ENCODE data around the gene ELP4.
A peak's percentile ranks its signal among the peaks of the same experiment; 100 is the strongest.
"Not testable (repeated sequence)": the region's sequence is repeated elsewhere in the genome, so short reads cannot be mapped to it uniquely, and the experiment has no call there.

The ELP4 gene

DNA sequence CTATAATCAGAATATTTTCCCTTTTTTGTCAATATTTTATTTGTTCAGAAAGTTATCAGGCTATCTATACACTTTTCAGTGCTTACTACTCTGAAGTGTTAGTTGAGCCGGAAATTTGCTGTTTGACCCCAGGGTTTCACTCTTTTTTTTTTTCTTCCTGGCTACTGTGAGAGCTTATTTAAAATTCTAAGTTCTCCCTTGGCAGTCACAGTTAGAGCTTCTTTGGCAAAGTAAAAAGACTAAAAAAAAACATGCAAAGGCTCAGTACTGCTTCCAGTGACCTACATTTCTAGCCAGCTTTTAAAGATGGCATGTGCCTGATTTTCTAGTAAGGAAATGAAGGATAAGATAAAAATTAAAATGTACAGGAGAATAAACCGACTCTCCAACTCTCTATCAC, 48.4 kb downstream of the ELP4 start:
- DNase-seq: no peak

DNA sequence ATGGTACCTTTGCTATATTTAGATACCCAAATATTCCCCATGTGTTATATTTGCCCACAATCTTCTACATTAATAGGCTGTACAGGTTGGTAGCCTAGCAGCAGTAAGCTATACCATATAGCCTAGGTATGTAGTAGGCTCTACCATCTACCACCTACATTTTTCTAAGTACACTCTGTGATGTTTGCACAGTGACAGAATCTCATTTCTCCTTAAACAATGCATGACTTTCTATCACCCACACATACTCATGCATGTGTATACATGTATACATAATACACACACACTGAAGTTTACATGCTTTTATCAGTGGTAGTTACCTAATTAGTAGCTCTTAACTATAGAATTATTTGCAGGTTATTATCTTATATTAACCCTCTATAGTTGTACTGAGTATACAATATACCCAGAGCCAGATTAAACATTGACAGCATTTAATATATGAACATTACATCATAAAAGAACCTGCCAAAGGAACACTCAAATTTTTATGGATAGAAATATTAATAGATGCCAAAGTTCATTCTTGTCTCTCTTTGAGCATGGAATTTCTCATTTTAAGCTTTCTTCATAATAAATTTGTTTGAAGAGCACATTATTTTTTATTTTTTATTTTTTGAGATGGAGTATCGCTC, 51.4 kb downstream of the ELP4 start:
- peak in 2 of 3 experiments; percentile 1 to 19 for DNase-seq

DNA sequence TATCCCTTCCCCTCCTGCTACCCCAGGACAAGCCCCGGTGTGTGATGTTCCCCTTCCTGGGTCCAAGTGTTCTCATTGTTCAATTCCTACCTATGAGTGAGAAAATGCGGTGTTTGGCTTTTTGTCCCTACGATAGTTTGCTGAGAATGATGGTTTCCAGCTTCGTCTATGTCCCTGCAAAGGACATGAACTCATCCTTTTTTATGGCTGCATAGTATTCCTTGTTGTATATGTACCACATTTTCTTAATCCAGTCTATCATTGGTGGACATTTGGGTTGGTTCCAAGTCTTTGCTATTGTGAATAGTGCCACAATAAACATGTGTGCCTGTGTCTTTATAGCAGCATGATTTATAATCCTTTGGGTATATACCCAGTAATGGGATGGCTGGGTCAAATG, 55.0 kb downstream of the ELP4 start:
- DNase-seq: not testable (repeated sequence)

DNA sequence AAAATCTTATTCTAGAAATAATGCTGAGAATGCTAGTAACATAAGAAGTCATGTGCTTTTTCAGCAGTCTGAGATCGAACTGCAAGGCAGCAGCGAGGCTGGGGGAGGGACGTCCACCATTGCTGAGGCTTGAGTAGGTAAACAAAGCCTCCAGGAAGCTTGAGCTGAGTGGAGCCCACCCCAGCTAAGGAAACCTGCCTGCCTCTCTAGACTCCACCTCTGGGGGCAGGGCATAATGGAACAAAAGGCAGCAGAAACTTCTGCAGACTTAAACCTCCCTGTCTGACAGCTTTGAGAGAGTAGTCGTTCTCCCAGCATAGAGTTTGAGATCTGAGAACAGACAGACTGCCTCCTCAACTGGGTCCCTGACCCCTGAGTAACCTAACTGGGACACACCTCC, 64.6 kb downstream of the ELP4 start:
- DNase-seq: not testable (repeated sequence)

DNA sequence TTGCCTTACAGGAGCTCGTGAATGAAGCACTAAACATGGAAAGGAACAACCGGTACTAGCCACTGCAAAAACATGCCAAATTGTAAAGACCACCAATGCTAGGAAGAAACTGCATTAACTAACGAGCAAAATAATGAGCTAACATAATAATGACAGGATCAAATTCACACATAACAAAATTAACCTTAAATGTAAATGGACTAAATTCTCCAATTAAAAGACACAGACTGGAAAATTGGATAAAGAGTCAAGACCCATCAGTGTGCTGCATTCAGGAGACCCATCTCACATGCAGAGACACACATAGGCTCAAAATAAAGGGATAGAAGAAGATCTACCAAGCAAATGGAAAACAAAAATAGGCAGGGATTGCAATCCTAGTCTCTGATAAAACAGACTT, 66.2 kb downstream of the ELP4 start:
- not testable (repeated sequence) for DNase-seq

DNA sequence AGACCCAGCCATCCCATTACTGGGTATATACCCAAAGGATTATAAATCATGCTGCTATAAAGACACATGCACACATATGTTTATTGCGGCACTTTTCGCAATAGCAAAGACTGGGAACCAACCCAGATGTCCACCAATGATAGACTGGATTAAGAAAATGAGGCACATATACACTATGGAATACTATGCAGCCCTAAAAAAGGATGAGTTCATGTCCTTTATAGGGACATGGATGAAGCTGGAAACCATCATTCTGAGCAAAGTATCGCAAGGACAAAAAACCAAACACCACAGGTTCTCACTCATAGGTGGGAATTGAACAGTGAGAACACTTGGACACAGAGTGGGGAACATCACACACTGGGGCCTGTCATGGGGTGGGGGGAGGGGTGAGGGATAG, 69.8 kb downstream of the ELP4 start:
- DNase-seq: not testable (repeated sequence)

DNA sequence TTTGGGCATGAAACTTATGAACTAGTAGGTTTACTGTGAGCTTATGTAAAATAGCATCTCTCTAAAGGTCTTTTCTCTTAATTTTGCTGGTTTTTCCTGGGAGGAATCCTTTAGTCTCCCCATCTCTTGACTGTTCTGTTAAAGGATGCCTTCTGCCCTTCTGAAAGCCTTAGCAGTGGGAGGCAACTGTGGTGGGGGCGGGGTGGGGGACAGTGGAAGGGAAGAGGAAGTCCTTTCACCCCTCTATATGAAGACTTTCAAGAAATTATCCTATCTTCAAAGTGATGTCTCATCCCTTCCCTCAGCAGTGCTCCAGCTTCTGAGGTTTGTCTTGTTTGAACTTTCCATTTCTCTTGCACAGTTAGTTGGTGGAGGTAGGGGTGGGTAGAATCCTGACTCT, 73.1 kb downstream of the ELP4 start:
- DNase-seq: no peak

DNA sequence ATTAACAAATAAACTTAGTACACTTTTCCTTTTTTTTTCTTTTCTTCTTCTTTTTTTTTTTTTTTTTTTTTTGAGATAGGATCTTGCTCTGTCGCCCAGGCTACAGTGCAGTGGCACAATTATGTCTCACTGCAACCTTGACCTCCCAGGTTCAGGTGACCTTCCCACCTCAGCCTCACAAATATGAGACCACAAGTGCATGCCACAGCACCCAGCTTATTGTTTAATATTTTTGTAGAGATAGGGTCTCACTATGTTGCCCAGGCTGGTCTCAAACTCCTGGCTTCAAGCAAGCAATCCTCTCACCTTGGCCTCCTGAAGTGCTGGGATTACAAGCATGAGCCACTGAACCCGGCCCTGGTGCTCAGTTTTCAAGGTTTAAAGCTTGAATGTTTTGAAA, 88.9 kb downstream of the ELP4 start:
- DNase-seq: no peak

DNA sequence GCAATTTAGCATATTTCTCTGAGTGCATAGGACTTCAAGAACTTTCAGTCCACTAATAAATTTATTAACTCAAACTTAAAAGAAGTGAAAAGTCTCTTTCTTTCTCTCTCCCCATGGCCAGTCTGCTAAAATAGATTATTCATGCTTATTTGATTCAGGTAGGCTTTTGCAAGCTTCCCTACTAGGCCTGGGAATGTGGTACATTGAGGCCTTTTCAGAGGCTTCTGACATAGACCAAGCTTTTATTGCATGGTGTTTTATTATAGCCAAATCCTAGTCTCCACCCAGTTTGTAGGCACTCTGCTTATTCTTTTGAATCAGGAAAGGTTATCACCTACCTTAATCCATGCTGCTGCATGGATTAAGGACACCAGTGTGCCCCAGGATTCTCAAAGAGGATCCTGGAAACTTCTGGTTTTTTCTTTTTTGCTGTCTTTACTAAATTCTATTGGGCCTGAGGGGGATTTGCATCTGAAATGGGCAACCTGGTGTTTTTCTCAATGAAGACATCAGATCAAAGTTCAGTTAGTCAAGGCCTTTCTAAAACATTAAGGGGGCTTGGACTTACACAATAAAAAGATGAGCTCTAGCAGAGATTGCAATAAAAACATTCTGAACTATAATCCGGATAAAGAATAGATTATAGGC, 92.2 kb downstream of the ELP4 start:
- DNase-seq: no peak

DNA sequence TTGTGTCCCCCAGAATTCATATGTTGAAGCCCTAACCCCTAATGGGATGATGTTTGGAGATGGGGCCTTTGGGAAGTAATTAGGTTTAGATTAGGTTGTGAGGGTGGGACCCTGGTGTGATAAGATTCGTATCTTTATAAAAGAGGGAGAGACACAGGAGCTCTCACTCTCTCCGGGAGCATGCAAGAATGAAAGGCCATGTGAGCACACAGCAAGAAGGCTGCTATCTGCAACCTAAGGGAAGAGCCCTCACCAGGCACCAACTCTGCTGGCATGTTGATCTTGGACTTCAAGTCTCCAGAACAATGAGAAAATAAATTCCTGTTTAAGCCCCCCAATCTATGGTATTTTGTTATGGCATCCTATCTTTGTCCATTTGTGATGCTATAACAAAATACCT, 97.3 kb downstream of the ELP4 start:
- no peak for DNase-seq

DNA sequence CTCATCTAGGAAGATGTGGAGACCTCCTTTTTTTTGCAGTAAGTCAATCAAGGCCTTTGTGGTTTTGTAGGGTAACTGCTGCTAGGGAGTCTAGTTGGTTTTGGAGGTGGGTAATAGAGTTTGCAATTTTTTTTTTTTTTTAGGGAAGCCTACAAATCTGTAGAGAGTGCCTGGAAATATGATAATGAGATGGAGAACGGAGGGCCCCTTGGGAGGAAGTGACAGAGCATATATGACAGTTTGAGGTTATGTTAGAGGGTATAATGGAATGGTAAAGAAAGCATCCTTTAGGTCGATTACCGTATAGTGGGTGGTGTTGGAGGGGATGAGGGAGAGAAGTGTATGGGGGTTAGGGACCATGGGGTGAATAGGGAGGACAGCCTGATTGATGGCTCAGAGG, 98.3 kb downstream of the ELP4 start:
- no peak for DNase-seq

DNA sequence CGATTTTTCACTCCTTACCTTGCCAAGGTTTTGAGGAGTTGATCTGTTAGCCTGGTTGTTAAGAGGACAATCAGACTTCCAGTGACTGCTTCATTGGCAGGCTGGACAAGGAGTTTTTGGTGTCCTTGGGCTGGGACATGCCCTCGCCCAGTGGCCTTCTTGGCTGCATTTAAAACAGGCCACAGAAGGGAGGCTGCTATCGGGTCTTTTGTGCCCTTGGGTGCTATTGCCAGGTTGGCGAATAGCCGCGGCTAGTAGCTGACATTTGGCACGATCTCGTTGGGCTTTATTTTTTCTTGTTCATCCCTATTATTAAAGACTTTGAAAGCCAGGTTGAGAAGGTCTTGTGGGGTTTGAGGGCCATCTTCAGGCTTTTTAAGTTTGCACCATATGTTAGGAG, 99.4 kb downstream of the ELP4 start:
- no peak for DNase-seq

DNA sequence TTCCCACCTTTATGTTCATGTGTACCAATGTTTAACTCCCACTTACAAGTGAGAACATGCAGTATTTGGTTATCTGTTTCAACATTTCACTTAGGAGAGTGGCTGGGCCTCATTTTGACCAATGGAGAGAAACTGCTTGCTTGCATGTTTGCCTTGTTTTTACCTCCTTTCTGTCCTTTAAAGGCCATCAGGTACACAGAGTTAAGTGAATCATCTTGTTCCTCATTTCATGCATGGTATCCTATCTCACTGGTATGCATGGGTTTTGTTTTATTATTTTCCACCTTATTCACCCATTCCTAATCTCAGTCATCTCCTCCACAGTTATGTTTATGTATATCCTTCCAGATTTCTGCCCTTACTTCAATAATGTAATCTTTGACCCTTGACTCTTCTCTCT, 101.0 kb downstream of the ELP4 start:
- DNase-seq: no peak

DNA sequence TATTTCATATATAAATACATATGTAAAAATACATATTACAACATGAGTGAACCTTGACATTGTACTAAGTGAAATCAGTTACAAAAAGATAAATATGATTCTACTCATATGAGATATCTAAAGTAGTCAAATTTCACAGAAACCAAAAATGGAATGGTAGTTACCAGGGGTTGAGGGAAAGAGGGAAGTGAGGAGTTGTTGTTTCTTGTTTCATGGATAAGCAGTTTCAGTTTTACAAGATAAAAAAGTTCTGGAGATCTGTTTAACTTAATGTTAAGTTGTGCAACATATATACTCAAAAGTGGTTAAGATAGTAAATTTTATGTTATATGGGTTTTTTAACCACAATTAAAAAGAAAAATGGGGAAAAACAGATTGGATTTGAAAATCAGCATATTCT, 107.7 kb downstream of the ELP4 start:
- DNase-seq: no peak

DNA sequence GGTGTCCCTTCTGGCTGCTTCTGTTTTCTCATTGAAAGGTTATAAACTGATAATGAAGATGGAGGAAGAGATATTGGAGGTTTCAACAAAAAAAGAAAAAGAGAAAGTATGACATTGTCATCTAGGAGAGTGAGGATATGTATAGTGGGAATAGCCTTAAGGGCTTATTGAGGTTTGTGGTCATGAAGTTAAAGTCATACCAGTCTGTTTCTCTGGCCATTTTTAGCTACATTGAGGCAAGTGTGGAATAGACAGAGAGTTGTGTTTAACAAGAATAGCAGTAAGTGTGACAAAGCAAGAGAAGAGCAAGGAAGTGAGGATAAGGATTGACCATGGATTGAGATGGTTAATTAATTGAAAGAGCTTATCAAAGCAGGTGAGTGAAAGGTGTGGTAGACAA, 110.4 kb downstream of the ELP4 start:
- DNase-seq: no peak

DNA sequence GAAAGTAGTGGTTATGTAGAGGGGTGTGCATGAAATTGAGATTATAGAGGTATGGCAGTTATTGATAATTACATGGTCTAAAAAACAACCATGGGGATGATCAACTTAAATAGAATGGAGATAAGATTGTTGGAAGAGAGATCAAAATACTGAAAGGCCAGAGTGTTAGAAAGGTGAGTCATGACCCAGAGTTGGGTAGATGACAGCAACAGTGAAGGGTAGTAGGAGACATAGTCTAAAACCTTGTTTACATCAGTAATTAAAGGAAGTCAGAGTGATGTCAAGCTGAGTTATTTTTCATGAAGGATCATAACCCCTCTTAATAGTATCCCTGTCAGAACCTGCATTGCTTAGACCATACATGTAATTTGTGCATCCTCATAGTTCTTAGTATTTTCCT, 110.9 kb downstream of the ELP4 start:
- DNase-seq: no peak

DNA sequence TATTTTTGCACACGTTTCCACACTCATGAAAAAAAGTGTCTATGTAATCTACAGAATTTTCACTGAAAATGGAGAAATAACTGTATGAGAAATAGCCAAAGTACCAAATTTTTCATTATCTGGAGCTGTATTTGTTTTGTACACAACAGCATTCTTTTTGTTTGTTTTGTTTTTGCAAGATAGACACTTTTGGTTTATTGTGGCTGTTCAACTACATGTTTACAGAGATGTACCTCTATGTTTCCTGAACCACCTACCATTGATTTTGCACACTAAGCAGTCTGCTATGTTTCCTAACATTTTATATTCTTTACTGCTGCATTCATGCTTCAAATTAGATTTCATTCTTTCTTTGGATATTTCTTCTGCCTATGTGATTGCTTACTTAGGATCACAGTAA, 116.3 kb downstream of the ELP4 start:
- DNase-seq: peak in 1 of 3 experiments; percentile 8

DNA sequence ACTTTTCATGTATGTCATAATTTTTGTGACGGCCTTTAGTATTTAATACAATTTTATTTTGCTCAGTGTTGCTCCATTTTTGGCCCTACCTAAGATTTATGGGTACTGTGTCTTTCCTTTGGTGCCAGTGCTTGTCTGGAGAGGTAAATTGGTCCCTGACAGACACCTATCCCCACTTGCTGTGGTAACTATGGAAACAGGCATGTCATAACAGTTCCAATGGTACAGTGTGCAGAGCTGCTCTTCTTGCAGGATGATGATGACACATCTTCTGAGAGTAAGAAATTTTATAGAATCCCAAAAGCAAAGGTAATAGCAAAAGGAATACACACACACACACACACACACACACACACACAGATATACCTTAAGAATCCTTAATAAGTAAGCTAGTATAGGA, 118.5 kb downstream of the ELP4 start:
- peak; percentile 46 to 89 (median 47) for DNase-seq

DNA sequence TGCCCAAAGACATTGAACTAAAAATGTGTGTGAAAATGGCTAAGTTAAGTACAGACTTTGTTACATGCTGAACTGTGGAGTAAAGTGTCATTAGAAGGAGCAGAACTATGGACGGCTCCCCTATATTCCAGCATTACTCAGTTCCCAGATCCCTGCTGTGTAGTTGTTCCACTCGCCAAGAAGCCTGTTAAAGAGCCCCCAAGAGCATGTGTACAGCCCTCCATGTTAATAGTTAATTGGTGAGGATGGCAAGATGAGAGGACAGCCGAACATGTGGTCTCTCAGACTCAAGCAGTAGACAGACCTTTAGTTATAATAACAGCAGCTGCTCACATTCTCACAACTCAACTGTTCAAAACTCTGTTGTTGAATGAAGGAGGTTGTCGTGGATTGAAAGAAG, 127.4 kb downstream of the ELP4 start:
- DNase-seq: peak in 1 of 3 experiments; percentile 42

DNA sequence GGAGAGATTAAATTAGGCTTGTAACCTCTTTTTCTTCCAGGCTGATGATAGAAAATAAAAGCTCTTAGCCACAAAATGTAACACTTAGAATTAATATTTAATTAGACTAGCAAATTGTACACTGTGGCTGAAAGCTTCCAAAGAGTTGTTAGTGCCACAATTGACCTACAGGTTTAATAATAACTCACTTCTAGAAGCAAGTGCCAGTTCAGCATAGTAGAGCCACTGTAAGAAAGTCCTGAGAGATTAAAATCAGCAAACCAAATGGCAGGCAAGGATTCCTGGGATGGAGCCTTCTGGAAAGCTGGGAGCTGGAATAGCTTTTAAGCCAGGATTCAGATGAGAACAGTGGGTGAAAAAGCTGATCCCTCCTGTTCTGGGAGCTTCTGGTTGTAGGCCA, 131.0 kb downstream of the ELP4 start:
- DNase-seq: peak in 1 of 3 experiments; percentile 32

DNA sequence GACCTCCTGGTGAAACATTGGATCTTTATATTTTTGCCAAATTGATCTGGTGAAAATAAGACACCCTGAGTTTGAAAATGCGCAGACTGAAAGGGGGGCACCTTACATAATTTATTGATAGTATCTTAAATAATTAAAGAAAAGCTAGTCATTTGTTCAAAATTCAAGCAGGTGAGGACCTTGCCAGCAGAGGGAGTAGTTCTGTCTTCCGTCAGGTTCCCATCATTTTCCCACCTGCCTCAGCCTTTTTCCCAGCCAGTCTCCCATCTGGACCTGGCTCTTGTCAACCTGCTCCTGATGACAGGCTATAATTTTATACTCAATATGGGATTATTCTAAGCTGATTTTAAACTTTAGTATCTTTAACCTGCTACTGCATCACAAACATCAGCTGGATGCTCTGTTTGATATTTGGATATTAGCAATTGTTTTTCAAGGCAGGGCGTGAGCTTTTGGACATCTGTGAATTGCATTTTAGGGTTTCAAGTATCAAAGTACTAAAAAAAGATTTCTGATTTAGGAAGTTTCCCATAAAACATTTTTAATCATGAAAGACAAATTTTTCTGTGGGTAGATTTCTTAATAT, 132.0 kb downstream of the ELP4 start:
- peak; percentile 60 to 86 (median 72) for DNase-seq

DNA sequence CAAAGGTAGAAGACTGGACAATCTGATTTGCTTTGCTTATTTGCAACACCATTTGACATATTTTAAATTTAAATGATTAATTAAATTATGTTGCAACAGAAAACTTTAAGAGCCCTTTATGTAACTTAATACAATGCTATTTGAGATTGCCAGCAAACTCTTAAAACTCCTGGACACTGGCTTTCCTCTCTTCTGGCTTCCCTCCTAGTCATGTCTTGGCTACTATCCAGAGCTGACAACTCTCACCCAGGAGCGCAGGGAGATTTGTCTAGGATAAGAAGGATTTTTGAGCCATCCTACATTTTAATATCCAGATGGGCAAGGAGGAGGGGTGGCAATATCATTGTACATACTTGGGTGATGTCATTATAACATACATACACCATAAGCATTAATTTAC, 134.3 kb downstream of the ELP4 start:
- peak in 1 of 3 experiments; percentile 16 for DNase-seq

DNA sequence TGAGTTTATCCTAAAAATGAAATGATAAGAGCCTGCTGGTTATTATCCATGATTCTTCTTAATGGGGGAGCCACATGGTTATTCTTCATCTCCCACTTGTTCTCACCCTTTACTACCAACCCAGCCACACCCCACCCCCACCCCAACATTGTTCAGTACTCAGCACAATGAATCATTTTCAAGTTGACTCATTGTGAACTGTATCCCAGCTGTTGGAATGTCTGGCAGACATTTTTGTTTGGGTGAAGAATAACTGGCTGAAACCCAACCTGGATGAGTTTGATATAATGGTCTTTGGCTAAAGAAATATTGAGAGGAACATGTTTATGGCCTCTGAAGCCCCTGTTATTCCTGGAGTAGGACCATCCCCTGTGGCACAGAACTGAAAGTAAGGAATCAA, 136.2 kb downstream of the ELP4 start:
- DNase-seq: no peak

DNA sequence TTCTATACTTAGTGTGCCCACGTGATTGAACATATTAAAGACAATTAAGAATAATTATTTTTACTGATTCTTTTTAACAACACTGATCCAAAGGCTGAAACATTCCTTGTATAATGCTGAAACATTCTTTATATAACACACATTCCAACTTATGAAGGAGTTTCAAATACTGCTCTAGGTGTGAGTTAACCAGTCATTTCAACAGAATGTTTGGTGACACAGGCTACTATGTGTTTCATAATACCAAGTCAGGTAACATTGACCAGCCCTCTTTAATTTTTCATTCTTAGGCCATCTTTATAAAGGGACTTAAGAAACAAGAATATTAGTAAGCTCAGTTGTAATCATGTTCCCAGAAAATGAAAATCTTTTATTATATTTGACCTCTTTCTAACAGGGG, 136.6 kb downstream of the ELP4 start:
- DNase-seq: no peak
